A673 (cell line): ENCODE results near the gene MFRP. TPM values are rescaled to one million over a fixed set of nuclear protein-coding genes. Genes with fewer than 3 reads are reported as not detected.
A peak's percentile ranks its signal among the peaks of the same experiment; 100 is the strongest.

ENCODE experiments used
- BruUV-seq: library from RNA; stranded (reverse); fragments of 400-500 nt; replicated peaks from 2 replicates; lab custom pipeline; 2021; lab: Mats Ljungman, UMichigan
- CTCF ChIA-PET: fragments of 300-600 bp; sonication (Branson Sonifier 250); formaldehyde crosslinking; loops from one replicate; lab custom pipeline; 2022; ENCODE audit warnings: antibody characterized with exemption; lab: Charles Lee
- POLR2A ChIA-PET: fragments of 300-600 bp; sonication (Branson Sonifier 250); formaldehyde crosslinking; loops from one replicate; lab custom pipeline; 2022; ENCODE audit warnings: antibody characterized with exemption; ENCODE audit not compliant: low non-redundant PET; lab: Charles Lee
- DNase-seq: peaks from one replicate; pipeline ENCODE4 v3.0.0-alpha.2; 2015; ENCODE audit warnings: low spot score
- H3K27ac ChIP-seq: fragments of 200-600 bp; sonication (generic); 2 replicates; pipeline ENCODE4 v1.5.1; 2016; ENCODE audit warnings: mixed run types, low read depth, mild to moderate bottlenecking, mixed read lengths, antibody characterized with exemption, low read length; ENCODE audit not compliant: poor library complexity, severe bottlenecking
- H3K27me3 ChIP-seq: fragments of 200-600 bp; sonication (generic); replicated peaks from 2 replicates; pipeline ENCODE4 v1.6.1; 2017; ENCODE audit warnings: mixed run types, low read depth, mild to moderate bottlenecking, mixed read lengths, antibody characterized with exemption, low read length; ENCODE audit not compliant: insufficient read depth, poor library complexity
- H3K36me3 ChIP-seq: fragments of 200-600 bp; sonication (generic); 2 replicates; pipeline ENCODE4 v1.6.1; 2016; ENCODE audit warnings: mixed run types, mild to moderate bottlenecking, mixed read lengths, antibody characterized with exemption, low read length; ENCODE audit not compliant: insufficient read depth, poor library complexity, severe bottlenecking
- H3K4me1 ChIP-seq: fragments of 200-600 bp; sonication (generic); 2 replicates; pipeline ENCODE4 v1.6.1; 2017; ENCODE audit warnings: mixed run types, mild to moderate bottlenecking, mixed read lengths, antibody characterized with exemption, low read length; ENCODE audit not compliant: insufficient read depth, poor library complexity, severe bottlenecking
- H3K4me3 ChIP-seq: fragments of 200-600 bp; sonication (generic); 2 replicates; pipeline ENCODE4 v1.5.1; 2016; ENCODE audit warnings: low read depth, mixed run types, mild to moderate bottlenecking, mixed read lengths, low read length; ENCODE audit not compliant: poor library complexity, severe bottlenecking
- H3K9me3 ChIP-seq: fragments of 200-600 bp; sonication (generic); 2 replicates; pipeline ENCODE4 v1.6.1; 2016; ENCODE audit warnings: mixed run types, low read depth, mild to moderate bottlenecking, mixed read lengths, antibody characterized with exemption, low read length; ENCODE audit not compliant: poor library complexity, severe bottlenecking
- CTCF ChIP-seq: fragments of 300-800, 200-600 bp; sonication (generic); conservative IDR thresholded peaks from 2 replicates; pipeline ENCODE4 v1.5.1; 2017; ENCODE audit warnings: low read depth, mild to moderate bottlenecking, antibody characterized with exemption, low read length, moderate library complexity, mixed read lengths
- EZH2 ChIP-seq: fragments of 200-600 bp; sonication (generic); IDR thresholded peaks from 2 replicates; pipeline ENCODE4 v1.6.1; 2017; ENCODE audit warnings: borderline replicate concordance, low read depth, mild to moderate bottlenecking, mixed read lengths, antibody characterized with exemption, low read length; ENCODE audit not compliant: poor library complexity, severe bottlenecking
- intact Hi-C: fragments of 100-400 bp; cut with micrococcal nuclease; formaldehyde crosslinking; loops from one replicate; pipeline ENCODE4 v1.10.0; 2022; ENCODE audit not compliant: unreplicated experiment
- total RNA-seq: library from RNA; stranded (reverse); gene quantifications from 2 replicates; pipeline ENCODE4 v1.2.3, GENCODE V29; 2021

Gene MFRP
- total RNA-seq, 1 experiment from 2014 or later: not detected

DNA sequence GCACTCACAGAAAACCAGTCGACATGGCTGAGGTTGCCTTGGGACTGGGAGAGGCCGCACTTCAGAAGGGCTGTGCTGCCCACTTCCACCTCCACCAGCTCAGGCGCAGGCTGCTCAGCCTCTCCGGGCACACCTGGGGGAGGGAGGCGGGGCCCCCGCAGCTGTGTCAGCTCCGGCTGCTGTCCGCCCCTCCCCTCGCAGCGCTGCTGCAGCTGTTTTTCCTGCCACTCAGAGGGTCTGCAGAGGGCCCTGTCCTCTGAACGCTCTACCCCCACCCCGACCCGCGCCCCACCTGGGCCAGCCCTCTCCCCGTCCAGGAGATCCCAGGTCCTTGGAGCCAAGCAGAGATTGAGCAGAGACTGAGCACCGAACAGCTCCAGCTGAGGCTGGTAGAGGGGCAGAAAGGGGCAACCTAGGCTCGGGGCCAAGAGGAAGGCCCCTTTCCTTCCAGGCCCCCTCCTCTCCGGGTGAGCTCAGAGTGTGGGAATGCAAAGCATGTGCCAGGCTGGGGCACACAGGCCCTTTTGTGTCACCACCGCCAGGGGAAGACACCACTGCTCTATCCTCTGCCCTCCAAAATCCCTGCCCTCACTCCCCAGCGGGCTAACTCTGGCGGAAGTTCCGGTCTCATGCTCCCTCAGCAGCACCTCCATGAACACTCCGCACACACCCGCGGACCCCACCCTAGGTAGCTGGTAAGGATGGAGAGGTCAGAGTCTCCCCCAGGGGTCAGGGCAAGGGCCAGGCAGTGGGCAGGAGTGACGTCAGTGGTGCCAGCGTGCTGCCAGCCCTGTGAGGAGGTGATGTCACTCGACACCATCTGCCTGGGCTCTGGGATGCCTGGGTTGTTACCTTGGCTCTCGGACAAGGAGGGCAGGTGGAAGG is 31.1 kb downstream of the MFRP start:
- no peaks in the 10 kb centered on the region for H3K27me3 ChIP-seq
- DNase-seq: peak; percentile 56
- CTCF ChIA-PET: interaction anchor here (0.6 kb wide), 1 partner anchor 88 kb away, joined by 10 read pairs; no protein-coding TSS in a partner anchor
- no peak overlapping the region for H3K27ac ChIP-seq
- H3K9me3 ChIP-seq: no peaks in the 10 kb centered on the region
- no TSS peak for BruUV-seq
- H3K4me3 ChIP-seq: peak overlapping the region; percentile 62
- intact Hi-C loops: no loop called here
- peaks cover 14% of the 10 kb centered on the region for H3K4me1 ChIP-seq
- TF ChIP-seq EZH2 (no peak), CTCF (no peak)
- POLR2A ChIA-PET: no interaction called here
- H3K36me3 ChIP-seq: no peaks in the 10 kb centered on the region

DNA sequence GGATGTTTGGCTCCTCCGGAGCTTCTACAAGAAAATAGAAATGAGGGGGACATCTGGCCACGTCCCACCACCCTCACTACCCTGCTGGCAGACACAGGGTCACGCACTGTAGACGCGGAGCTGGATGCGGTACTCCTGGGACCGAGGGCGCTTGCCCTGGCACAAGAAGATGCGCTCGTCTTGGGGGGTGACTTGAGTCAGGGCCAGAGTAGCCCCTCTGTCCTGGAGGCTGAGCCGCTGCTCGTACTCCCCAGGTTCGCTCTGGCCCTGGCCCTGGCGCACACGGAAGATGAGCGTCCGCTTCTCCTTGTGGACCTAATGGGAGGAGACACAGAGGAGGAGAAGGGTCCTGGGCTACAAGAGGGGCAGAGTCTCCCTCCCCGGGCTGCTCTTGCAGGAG is 31.8 kb downstream of the MFRP start:
- BruUV-seq: no TSS peak
- Histone ChIP-seq H3K27me3 (no peaks in the 10 kb centered on the region), H3K4me1 (peaks cover 12% of the 10 kb centered on the region), H3K9me3 (no peaks in the 10 kb centered on the region), H3K27ac (no peak overlapping the region), H3K36me3 (no peaks in the 10 kb centered on the region), H3K4me3 (no peak overlapping the region)
- no peak for TF ChIP-seq EZH2
- TF ChIP-seq CTCF: no peak
- CTCF ChIA-PET: interaction anchor here (0.6 kb wide), 1 partner anchor 89 kb away, joined by 10 read pairs; no protein-coding TSS in a partner anchor
- POLR2A ChIA-PET: no interaction called here
- intact Hi-C loops: no loop called here
- DNase-seq: no peak

GRCh38 chr11:119310682-119311052 is 35.8 kb downstream of the MFRP start:
- intact Hi-C loops: no loop called here
- POLR2A ChIA-PET: no interaction called here

More at GRCh38 chr11:119310682-119311052, 35.8 kb downstream of the MFRP start:
- CTCF ChIA-PET: no interaction called here
- no peak for TF ChIP-seq EZH2
- no peak for TF ChIP-seq CTCF
- Histone ChIP-seq H3K9me3 (no peaks in the 10 kb centered on the region), H3K27me3 (no peaks in the 10 kb centered on the region), H3K4me3 (no peak overlapping the region), H3K36me3 (no peaks in the 10 kb centered on the region), H3K4me1 (peaks cover 4% of the 10 kb centered on the region), H3K27ac (no peak overlapping the region)
- no peak for DNase-seq
- no TSS peak for BruUV-seq
